LNCAP (cell line): ENCODE data around the gene SLC5A6.

Experiments
- TF ChIP-seq, protein P1 (sequence below): fragments of 450-650 bp; IDR thresholded peaks from 2 replicates; pipeline ENCODE4 v1.5.1; 2017; ENCODE audit warnings: mild to moderate bottlenecking

SLC5A6 gene

GRCh38 chr2:27242614-27242951 is 30.5 kb upstream of the SLC5A6 start:
- TF ChIP-seq, protein P1, sequence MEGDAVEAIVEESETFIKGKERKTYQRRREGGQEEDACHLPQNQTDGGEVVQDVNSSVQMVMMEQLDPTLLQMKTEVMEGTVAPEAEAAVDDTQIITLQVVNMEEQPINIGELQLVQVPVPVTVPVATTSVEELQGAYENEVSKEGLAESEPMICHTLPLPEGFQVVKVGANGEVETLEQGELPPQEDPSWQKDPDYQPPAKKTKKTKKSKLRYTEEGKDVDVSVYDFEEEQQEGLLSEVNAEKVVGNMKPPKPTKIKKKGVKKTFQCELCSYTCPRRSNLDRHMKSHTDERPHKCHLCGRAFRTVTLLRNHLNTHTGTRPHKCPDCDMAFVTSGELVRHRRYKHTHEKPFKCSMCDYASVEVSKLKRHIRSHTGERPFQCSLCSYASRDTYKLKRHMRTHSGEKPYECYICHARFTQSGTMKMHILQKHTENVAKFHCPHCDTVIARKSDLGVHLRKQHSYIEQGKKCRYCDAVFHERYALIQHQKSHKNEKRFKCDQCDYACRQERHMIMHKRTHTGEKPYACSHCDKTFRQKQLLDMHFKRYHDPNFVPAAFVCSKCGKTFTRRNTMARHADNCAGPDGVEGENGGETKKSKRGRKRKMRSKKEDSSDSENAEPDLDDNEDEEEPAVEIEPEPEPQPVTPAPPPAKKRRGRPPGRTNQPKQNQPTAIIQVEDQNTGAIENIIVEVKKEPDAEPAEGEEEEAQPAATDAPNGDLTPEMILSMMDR = no peak

- TF ChIP-seq, protein P1 = no peak
Observed at GRCh38 chr2:27241761-27242613, 29.9 kb upstream of the SLC5A6 start.

- TF ChIP-seq, protein P1 = no peak
Observed at GRCh38 chr2:27240406-27240805, 28.3 kb upstream of the SLC5A6 start.

GRCh38 chr2:27238976-27239375 is 26.9 kb upstream of the SLC5A6 start:
- TF ChIP-seq, protein P1 = no peak

DNA sequence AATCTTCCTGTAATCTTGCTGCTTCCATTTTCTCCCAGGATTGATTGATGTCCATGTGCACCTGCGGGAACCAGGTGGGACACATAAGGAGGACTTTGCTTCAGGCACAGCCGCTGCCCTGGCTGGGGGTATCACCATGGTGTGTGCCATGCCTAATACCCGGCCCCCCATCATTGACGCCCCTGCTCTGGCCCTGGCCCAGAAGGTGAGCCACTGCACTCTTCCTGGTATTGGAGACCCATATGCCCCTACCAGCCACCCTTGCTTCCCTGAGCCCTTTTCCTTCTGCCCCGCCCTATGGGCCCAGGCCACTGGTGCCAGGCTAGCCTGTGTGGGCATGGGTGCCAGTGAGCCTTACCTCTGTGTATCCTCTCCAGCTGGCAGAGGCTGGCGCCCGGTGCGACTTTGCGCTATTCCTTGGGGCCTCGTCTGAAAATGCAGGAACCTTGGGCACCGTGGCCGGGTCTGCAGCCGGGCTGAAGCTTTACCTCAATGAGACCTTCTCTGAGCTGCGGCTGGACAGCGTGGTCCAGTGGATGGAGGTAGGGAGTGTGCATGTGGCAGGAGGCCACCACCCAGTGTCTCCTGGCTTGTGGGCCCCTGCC is 25.4 kb upstream of the SLC5A6 start:
- TF ChIP-seq, protein P1 = no peak

DNA sequence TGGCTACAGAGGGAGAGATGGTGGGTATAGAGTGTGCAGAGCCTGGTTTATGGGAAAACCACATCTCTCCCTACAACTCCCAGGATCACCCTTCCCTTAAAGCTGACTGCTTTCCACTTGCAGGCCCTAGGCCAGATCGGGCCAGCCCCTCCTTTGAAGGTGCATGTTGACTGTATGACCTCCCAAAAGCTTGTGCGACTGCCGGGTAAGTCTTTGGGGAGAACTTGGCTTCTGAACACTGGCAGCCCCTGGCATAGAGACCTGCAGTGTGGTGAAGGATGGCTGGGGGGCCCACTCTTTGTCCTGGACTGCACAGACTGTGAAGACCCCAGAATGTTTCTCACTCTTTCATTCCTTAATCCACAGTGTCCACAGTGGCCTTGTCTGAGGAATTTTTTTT is 24.6 kb upstream of the SLC5A6 start:
- TF ChIP-seq, protein P1 = no peak

DNA sequence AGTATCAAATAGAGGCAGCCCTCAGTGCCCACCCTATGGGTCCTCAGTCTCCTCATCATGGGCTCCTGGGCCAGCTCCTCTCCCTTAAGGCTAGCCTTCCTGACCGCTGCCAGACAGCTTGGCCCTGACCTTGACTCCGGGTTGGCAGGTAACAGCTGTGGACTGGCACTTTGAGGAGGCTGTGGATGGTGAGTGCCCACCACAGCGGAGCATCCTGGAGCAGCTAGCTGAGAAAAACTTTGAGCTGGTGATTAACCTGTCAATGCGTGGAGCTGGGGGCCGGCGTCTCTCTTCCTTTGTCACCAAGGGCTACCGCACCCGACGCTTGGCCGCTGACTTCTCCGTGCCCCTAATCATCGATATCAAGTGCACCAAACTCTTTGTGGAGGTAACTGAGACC is 24.1 kb upstream of the SLC5A6 start:
- TF ChIP-seq, protein P1 = no peak
